DMS79 treated with DMSO at 0.1 percent for 48 hours (cell line): ENCODE data around the gene CALHM3.
"Not testable (repeated sequence)": the region's sequence is repeated elsewhere in the genome, so short reads cannot be mapped to it uniquely, and the experiment has no call there.

Experiments
- DNase-seq: peaks from one replicate; lab custom pipeline; 2025; lab: John Stamatoyannopoulos, UW

The CALHM3 gene

GRCh38 chr10:103502849-103503660, 24.0 kb upstream of the CALHM3 start:
- no peak for DNase-seq

DNA sequence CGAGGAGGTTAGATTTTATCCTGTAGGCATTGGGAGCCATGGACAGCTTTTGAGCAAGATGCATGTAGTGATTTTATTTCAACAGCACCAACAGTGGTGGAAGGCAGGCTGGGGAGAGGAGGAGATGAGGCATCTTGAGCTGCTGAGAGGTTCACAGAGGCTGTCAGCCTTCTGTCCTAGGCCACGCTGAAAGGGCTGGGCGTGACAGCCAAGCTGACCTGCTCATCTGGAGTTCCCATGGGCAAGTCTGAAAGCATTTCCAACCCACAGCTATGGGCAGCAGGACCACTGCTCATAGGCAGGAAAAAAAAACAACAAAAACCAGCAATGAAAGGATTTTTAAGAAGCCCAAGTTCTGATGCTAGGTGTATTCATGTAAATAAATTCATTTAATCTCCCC, 22.1 kb upstream of the CALHM3 start:
- DNase-seq, result no peak

DNA sequence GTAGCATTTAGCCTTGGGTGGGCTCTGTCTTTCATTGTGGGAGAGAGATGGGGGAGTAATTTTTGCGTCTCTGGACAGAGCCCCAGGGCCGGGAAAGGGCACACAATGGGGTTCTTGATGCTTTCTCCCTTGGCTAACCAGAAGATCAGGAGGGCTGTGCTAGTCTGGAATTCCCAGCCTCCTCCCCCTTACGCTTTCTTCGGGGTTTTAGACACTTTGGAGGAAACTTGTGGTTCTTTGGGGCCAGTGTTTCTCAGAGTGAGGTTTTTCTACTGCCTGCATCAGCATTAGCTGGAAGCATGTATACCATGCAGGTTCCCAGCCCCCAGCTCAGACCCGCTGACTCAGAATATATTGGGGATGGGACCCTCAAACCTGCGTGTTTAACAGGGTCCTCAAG, 21.4 kb upstream of the CALHM3 start:
- no peak for DNase-seq

DNA sequence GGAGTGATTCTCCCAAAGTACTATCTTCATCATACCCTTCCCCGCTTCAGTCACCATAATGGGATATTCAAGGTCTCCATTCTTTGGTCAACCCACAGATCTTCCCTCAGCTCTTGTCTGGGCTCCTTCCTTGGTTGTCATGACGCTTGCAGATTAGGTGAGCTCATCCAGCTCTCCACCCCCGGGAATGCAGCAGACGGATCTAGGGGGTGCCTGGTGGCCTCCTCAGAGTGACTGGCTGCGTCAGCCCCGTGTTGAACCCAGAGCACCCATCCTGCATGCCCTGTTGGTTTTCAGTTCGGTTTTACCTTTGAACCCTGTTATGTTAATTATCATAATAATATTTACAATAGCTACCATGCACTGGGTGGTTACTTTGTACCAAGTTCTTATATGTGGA, 20.8 kb upstream of the CALHM3 start:
- no peak for DNase-seq

- DNase-seq, result no peak
Measured at GRCh38 chr10:103498936-103499638, 20.0 kb upstream of the CALHM3 start.

DNA sequence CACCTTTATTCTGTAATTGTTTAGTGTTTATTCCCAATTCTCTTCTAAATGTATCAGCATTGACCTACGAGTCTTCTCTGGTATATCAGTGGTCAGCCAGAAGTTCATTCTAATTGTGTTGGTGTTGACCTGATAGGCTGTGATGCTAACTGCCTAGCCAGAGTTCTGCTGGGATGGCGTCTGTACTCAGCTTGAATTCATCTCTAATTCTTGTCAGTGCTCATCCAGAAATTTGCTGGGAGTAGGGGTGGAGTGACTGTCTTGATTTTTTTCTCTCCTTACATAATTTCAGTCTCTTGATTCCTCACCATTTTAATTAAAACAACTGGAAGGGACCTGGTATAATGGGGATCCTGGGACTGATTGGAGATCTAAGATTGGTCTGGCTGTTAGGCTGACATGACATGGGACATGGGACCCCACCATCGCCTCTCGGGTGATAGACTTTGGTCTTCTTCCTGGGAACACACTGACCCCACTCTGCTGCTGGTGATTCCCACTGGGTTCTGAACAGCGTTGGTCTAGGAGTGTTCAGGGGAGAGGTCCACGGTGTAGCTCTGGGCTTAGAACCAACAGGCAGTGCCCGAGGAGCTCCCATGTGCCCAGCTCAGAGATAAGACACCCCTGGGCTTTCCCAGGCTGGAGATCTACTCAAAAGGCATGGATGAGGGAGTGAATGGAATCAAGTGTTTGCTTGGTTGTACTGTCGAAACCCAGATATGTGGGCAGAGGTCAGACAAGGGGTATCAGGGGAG, 18.3 kb upstream of the CALHM3 start:
- no peak for DNase-seq

- no peak for DNase-seq
Measured at GRCh38 chr10:103495321-103495720, 16.3 kb upstream of the CALHM3 start.

- no peak for DNase-seq
Measured at GRCh38 chr10:103493916-103494877, 15.2 kb upstream of the CALHM3 start.

GRCh38 chr10:103493362-103493915, 14.4 kb upstream of the CALHM3 start, which contains the start of gene NEURL1:
Gene NEURL1, plus strand, starts transcription at chr10:103493705. Its CDS starts 683 bp downstream, at chr10:103494388.
- peak; percentile 6 for DNase-seq

GRCh38 chr10:103492655-103493261, 13.7 kb upstream of the CALHM3 start:
- DNase-seq, result no peak

- DNase-seq, result no peak
Measured at GRCh38 chr10:103491729-103492364, 12.8 kb upstream of the CALHM3 start.

DNA sequence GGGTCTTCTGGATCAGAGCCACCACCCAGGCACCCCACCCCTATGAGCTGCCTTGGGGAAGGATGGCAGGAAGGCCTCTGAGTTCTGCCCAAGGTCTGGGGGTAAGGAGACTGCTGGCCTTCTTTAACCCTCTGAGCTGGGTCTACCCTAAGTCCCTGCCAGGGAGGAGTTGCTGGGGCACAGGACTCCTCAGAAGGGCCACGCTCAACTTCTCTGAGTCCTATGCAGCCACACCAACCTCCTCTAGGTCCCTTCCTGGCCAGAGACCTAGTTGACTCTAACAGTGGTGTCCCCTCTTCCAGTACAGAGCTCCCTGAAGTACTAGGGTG, 11.9 kb upstream of the CALHM3 start:
- no peak for DNase-seq

GRCh38 chr10:103487410-103487708, 8.3 kb upstream of the CALHM3 start:
- no peak for DNase-seq

DNA sequence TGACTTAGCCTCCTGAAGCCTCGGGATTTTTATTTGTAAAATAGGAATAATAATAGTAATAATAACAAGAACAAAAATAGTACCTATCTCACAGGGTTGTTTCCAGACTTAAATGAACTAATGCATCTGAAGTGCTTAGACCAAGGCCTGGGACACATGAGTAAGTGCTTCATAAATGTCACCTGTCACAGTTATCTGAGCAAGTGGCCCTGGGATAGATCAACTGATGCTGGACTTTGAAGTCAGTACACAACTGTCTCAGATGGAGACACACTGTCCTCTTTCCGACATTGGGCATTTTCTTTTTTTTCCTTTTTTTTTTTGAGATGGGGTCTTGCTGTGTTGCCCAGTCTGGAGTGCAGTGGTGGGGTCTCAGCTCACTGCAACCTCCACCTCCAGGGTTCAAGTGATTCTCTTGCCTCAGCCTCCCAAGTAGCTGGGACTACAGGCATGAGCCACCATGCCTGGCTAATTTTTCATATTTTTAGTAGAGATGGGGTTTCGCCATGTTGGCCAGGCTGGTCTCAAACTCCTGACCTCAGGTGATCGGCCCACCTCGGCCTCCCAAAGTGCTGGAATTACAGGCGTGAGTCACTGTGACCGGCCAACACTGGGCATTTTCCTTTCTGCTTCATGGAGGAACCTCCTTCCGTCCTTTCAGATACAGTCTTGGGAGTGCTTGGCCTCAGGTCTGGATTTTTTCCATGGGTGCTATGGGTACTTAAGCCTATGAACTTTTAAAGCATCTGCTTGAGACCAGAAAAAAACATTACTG, 7.8 kb upstream of the CALHM3 start:
- not testable (repeated sequence) for DNase-seq

DNA sequence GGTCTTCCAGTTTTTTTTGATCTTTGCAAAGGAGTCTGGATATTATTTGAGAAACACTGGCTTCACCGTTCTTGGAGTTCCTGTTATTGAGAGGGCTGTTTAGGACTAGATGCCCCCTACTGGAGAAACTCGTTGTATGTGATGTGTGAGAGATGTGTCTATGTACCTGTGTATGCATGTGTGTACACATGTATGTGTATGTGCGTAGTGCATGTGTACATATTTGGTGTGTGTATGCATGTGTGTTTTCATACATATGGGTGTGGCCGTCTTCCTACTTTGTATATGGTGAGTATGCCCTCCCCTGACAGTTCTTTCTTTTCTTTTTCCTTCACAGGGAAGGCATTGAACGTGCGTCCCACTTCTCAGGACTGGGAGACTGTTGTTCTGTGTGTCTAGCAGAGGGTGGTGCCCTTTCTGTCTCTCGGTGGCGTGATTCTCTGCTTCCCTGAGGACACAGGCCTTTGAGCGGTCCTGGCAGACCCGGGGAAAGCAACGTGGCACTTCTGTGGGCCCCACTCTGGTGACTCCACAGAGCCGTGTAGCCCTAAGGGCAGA, 3.0 kb upstream of the CALHM3 start:
- DNase-seq, result peak; percentile 5

DNA sequence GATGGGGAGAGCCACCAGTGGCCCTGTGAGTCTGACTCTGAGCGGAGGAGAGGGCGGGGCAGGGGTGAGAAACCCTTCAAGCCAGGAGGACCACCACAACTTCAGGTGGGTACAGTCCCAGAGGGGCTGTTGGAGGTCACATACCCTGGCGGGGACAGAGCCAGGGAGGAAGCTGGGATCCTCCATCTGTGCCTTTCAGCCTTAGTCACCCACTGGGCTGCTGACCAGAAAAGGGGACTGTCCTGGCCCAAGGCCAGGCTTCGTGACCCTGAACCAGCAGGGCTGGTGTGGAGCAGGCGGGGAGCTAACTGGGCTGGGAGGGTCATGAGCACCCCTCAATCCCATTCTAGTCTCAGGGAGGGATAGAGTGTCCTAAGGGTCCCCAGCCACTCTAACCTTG, 1.5 kb upstream of the CALHM3 start:
- no peak for DNase-seq

GRCh38 chr10:103478671-103479070, 369 bp downstream of the CALHM3 start:
- no peak for DNase-seq

- DNase-seq, result no peak
Measured at GRCh38 chr10:103476046-103476768, 2.8 kb downstream of the CALHM3 start.

DNA sequence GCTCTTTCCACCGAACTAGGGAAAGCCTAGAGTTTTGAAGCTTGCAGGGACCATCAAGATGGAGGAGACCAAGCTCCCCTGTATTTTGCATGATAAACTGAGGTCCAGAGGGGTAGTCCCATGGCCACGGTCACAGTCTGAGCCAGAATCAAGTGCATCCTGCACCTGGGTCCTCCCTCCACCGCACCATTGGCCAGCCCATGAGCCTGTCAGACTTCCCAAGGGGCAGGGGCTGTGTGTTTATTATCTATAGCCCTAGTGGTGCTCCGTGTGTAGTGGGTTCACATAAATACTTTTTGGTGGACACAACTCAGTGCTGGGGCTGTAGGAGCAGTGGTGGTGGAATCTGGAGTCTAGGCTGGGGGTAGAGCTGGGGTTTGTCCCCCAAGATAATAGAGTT, 3.6 kb downstream of the CALHM3 start:
- no peak for DNase-seq
